GM13976 (cell line): ENCODE measurements around the gene TAS2R16.

ENCODE experiments used
- DNase-seq: peaks from one replicate; pipeline ENCODE4 v3.0.0; 2012; ENCODE audit warnings: low spot score
- CTCF ChIP-seq: IDR thresholded peaks from 2 replicates; pipeline ENCODE4 v1.5.1; 2012; ENCODE audit warnings: borderline replicate concordance, mild to moderate bottlenecking; ENCODE audit not compliant: insufficient read depth; ENCODE audit errors: extremely low read depth, missing control alignments, control extremely low read depth
- in situ Hi-C: fragments of 300-500 bp; cut with MboI; formaldehyde crosslinking; loops from one replicate; pipeline ENCODE4 v1.12.0; 2022; ENCODE audit warnings: low sequenced_read_pairs, mixed read lengths, inconsistent platforms; ENCODE audit not compliant: unreplicated experiment

The TAS2R16 gene

GRCh38 chr7:123028339-123028738, 32.8 kb upstream of the TAS2R16 start:
- in situ Hi-C loops, result no loop called here
- no peak for TF ChIP-seq CTCF
- DNase-seq, result no peak

- no peak for DNase-seq
- no peak for TF ChIP-seq CTCF
- in situ Hi-C loops, result no loop called here
Measured at GRCh38 chr7:123026251-123026650, 30.8 kb upstream of the TAS2R16 start.

- in situ Hi-C loops, result no loop called here
- no peak for DNase-seq
Measured at GRCh38 chr7:123024989-123025758, 29.7 kb upstream of the TAS2R16 start.

GRCh38 chr7:123023126-123023525, 27.6 kb upstream of the TAS2R16 start:
- in situ Hi-C loops, result no loop called here
- TF ChIP-seq CTCF, result no peak
- DNase-seq, result no peak

More at GRCh38 chr7:123024989-123025758, 29.7 kb upstream of the TAS2R16 start:
- no peak for TF ChIP-seq CTCF

GRCh38 chr7:123022576-123022975, 27.1 kb upstream of the TAS2R16 start:
- TF ChIP-seq CTCF, result no peak
- no peak for DNase-seq
- in situ Hi-C loops, result no loop called here

GRCh38 chr7:123012435-123012834, 16.9 kb upstream of the TAS2R16 start:
- no peak for TF ChIP-seq CTCF
- in situ Hi-C loops, result no loop called here
- DNase-seq, result no peak

- in situ Hi-C loops, result no loop called here
- no peak for DNase-seq
Measured at GRCh38 chr7:123011766-123012369, 16.4 kb upstream of the TAS2R16 start.

More at GRCh38 chr7:123011766-123012369, 16.4 kb upstream of the TAS2R16 start:
- TF ChIP-seq CTCF, result no peak
